Liver (tissue), 9 donors: ENCODE results near the gene OLFML3. TPM values are rescaled to one million over a fixed set of nuclear protein-coding genes. Genes with fewer than 3 reads are reported as not detected.

Experiments used
- DNase-seq: peaks from one replicate; pipeline ENCODE4 v3.0.0-alpha.2; 2017; ENCODE audit warnings: low spot score
- H3K27ac ChIP-seq, 2 donors: one replicate each; pipeline ENCODE4 v1.7.0; 2013; ENCODE audit warnings: inconsistent platforms in 2 of 2, low read length in 2 of 2, control low read depth in 1 of 2, low read depth in 1 of 2, mild to moderate bottlenecking in 1 of 2
- H3K27me3 ChIP-seq, 4 donors: one replicate each; pipeline versions ENCODE4 v1.6.1 to v1.7.0; 2013; ENCODE audit warnings: low read length in 3 of 4, inconsistent platforms in 1 of 4, mild to moderate bottlenecking in 1 of 4, moderate library complexity in 1 of 4; ENCODE audit not compliant: control insufficient read depth in 4 of 4, insufficient read depth in 4 of 4
- H3K36me3 ChIP-seq, 4 donors: one replicate each; pipeline versions ENCODE4 v1.6.1 to v1.7.0; 2013; ENCODE audit warnings: low read length in 3 of 4, mild to moderate bottlenecking in 3 of 4, low read depth in 1 of 4, moderate library complexity in 1 of 4; ENCODE audit not compliant: control insufficient read depth in 4 of 4, insufficient read depth in 3 of 4
- H3K4me1 ChIP-seq, 4 donors: one replicate each; pipeline versions ENCODE4 v1.6.1 to v1.7.0; 2013; ENCODE audit warnings: low read length in 3 of 4, mild to moderate bottlenecking in 3 of 4, moderate library complexity in 1 of 4; ENCODE audit not compliant: control insufficient read depth in 4 of 4, insufficient read depth in 4 of 4
- H3K4me3 ChIP-seq, 3 donors: one replicate each; pipeline versions ENCODE4 v1.6.1 to v1.7.0; 2013; ENCODE audit warnings: low read length in 3 of 3, control low read depth in 1 of 3, low read depth in 1 of 3, mild to moderate bottlenecking in 1 of 3
- H3K9ac ChIP-seq, 2 donors: one replicate each; pipeline ENCODE4 v1.7.0; 2013; ENCODE audit warnings: low read length in 2 of 2, mild to moderate bottlenecking in 2 of 2, moderate library complexity in 2 of 2, control low read depth in 1 of 2, low read depth in 1 of 2
- H3K9me3 ChIP-seq, 4 donors: one replicate each; pipeline versions ENCODE4 v1.6.1 to v1.7.0; 2013; ENCODE audit warnings: low read length in 3 of 4; ENCODE audit not compliant: control insufficient read depth in 4 of 4
- ATF3 ChIP-seq: IDR thresholded peaks from 2 replicates; pipeline ENCODE4 v1.6.1; 2016; ENCODE audit warnings: antibody characterized with exemption
- CTCF ChIP-seq: fragments of 150-350 bp; IDR thresholded peaks from 2 replicates; pipeline ENCODE4 v1.5.1; 2017; ENCODE audit warnings: improper control_type of control experiment, low read depth, low read length; ENCODE audit not compliant: missing input control
- EGR1 ChIP-seq, 2 donors: IDR thresholded peaks; 2 replicates each; pipeline ENCODE4 v1.6.1; 2016 to 2018; ENCODE audit warnings: antibody characterized with exemption in 2 of 2, low read depth in 2 of 2
- FOXA1 ChIP-seq: IDR thresholded peaks from 2 replicates; pipeline ENCODE4 v1.6.1; 2016; ENCODE audit warnings: antibody characterized with exemption
- FOXA2 ChIP-seq: IDR thresholded peaks from 2 replicates; pipeline ENCODE4 v1.6.1; 2016; ENCODE audit warnings: antibody characterized with exemption
- GABPA ChIP-seq, 2 donors: IDR thresholded peaks in 1 of 2; conservative IDR thresholded peaks in 1 of 2; 2 replicates each; pipeline ENCODE4 v1.6.1; 2016; ENCODE audit warnings: antibody characterized with exemption in 2 of 2, mild to moderate bottlenecking in 1 of 2, moderate library complexity in 1 of 2
- HNF4A ChIP-seq, 2 donors: conservative IDR thresholded peaks; 2 replicates each; pipeline ENCODE4 v1.6.1; 2016; ENCODE audit warnings: antibody characterized with exemption in 2 of 2, mild to moderate bottlenecking in 2 of 2
- HNF4G ChIP-seq: IDR thresholded peaks from 2 replicates; pipeline ENCODE4 v1.6.1; 2016; ENCODE audit warnings: antibody characterized with exemption
- JUND ChIP-seq, 2 donors: IDR thresholded peaks; 2 replicates each; pipeline ENCODE4 v1.6.1; 2016; ENCODE audit warnings: antibody characterized with exemption in 2 of 2
- MAX ChIP-seq: IDR thresholded peaks from 2 replicates; pipeline ENCODE4 v1.6.1; 2016; ENCODE audit warnings: antibody characterized with exemption
- NR2F2 ChIP-seq: IDR thresholded peaks from 2 replicates; pipeline ENCODE4 v1.6.1; 2016; ENCODE audit warnings: antibody characterized with exemption
- RAD21 ChIP-seq, 2 donors: IDR thresholded peaks; 2 replicates each; pipeline ENCODE4 v1.6.1; 2016; ENCODE audit warnings: antibody characterized with exemption in 2 of 2, mild to moderate bottlenecking in 2 of 2
- REST ChIP-seq: IDR thresholded peaks from 2 replicates; pipeline ENCODE4 v1.6.1; 2016; ENCODE audit warnings: antibody characterized with exemption, mild to moderate bottlenecking
- RXRA ChIP-seq, 2 donors: IDR thresholded peaks; 2 replicates each; pipeline ENCODE4 v1.6.1; 2017 to 2018; ENCODE audit warnings: antibody characterized with exemption in 2 of 2, mild to moderate bottlenecking in 1 of 2
- SP1 ChIP-seq: IDR thresholded peaks from 2 replicates; pipeline ENCODE4 v1.6.1; 2018; ENCODE audit warnings: antibody characterized with exemption, mild to moderate bottlenecking
- TAF1 ChIP-seq: conservative IDR thresholded peaks from 2 replicates; pipeline ENCODE4 v1.6.1; 2016; ENCODE audit warnings: antibody characterized with exemption, mild to moderate bottlenecking
- YY1 ChIP-seq: IDR thresholded peaks from 2 replicates; pipeline ENCODE4 v1.6.1; 2016; ENCODE audit warnings: antibody characterized with exemption, mild to moderate bottlenecking
- ZBTB33 ChIP-seq: IDR thresholded peaks from 2 replicates; pipeline ENCODE4 v1.6.1; 2016; ENCODE audit warnings: antibody characterized with exemption
- WGBS: extraction: QIAGEN DNeasy Blood & Tissue Kit; methylation state at CpG from one replicate; pipeline ENCODE4 v1.1.7; 2013; 5-methylcytosine and 5-hydroxymethylcytosine counted together
- polyA plus RNA-seq, 2 donors: library from polyadenylated mRNA; stranded (reverse) in 1 of 2; unstranded in 1 of 2; fragments of 200-250 nt in 1 of 2; fragments of >200 nt in 1 of 2; fragmentation: Nextera tagmentation in 1 of 2; extraction: Ambion mirVana in 1 of 2; gene quantifications; one replicate each; pipeline versions ENCODE4 v1.2.1 to v1.2.3, GENCODE V29; 2013 to 2015
- total RNA-seq, 2 donors: library from RNA; depleted of rRNA; stranded (reverse); fragments of >200 nt; gene quantifications; one replicate each; pipeline ENCODE4 v1.2.3, GENCODE V29; 2014
- donor health status: healthy.
- donor health status: healthy.
- donor health status: healthy.
- donor health status: healthy.
- donor health status: healthy.

Gene OLFML3
- total and polyA plus RNA-seq, 4 donors, result 8.3 to 16.7 (median 12.2) TPM

DNA sequence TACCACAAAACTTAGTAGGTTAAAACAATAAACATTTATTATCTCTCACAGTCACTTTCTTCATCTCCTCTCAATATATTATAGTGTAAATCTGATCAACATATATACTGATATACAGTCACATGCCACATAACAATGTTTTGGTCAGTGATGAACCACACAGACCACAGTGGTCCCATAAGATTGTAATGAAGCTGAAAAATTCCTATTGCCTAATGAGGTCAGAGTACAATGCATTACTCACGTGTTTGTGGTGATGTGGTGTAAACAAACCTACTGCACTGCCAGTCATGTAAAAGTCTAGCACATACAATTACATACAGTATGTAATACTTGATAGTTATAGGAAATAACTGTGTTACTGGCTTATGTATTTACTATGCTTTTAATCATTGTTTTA lies 30.1 kb downstream of the OLFML3 start:
- TF ChIP-seq FOXA2 (no peak), EGR1 (IDR thresholded peaks at IDR 0.05; ENCODE audit: low read depth in 2 of 2) (no peak), JUND (IDR thresholded peaks at IDR 0.05) (no peak)
- WGBS, result 22% methylated on average over 1 of the region's 1 CpG

DNA sequence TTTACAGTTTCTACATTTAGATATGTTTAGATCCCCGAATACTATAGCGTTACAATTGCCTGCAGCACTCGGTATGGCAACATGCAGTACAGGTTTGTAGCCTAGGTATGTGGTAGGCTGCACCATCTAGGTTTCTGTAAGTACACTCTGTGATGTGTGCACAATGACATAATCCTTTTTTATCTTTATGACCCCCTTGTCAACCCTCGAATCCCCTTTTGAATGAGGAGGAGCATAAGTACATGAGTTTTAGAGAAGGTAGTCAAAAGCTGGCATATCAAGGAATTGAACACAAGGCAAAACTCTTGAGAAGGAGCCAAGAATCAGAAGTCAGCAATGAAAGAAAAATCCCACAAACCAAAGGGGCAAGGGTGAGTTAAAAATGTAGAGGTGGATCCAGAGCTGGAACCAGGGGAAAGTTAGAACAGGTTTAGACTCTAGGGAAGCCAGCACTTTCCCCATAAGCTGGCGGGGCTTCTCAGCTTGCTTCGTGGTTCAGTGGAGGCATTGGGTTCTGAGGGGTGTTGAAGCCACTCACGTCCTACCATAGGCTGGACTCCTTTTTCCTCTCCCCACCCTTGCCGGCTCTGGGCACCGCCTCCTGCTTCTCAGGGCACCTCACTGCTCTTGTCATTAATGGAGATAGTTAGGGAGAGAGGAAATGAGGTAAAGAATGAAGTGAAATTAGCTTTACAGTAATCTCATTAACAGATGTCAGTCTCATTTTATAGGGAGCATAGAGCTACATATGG lies 31.3 kb downstream of the OLFML3 start:
- TF ChIP-seq REST (no peak), ZBTB33 (no peak), EGR1 (IDR thresholded peaks at IDR 0.05; ENCODE audit: low read depth in 2 of 2) (no peak), NR2F2 (no peak), RAD21 (IDR thresholded peaks at IDR 0.05) (no peak), MAX (no peak), FOXA2 (no peak), RXRA (IDR thresholded peaks at IDR 0.05) (no peak), CTCF (no peak), SP1 (no peak), TAF1 (no peak), GABPA (IDR thresholded peaks at IDR 0.05 in 1 of 2, conservative IDR thresholded peaks at IDR 0.05 in 1 of 2) (no peak), JUND (IDR thresholded peaks at IDR 0.05) (no peak), HNF4A (conservative IDR thresholded peaks at IDR 0.05) (no peak), FOXA1 (no peak), ATF3 (no peak), HNF4G (no peak), YY1 (no peak)
- DNase-seq, result no peak
- H3K9me3 ChIP-seq, result no peaks in the 10 kb centered on the region
- H3K4me3 ChIP-seq, result no peak overlapping the region
- H3K4me1 ChIP-seq, result no peaks in the 10 kb centered on the region
- WGBS, result 68% methylated on average over 9 of the region's 9 CpGs
- H3K27me3 ChIP-seq, result no peaks in the 10 kb centered on the region
- H3K27ac ChIP-seq, result no peak overlapping the region
- no peak overlapping the region for H3K9ac ChIP-seq
- H3K36me3 ChIP-seq, result no peaks in the 10 kb centered on the region

More for the DNA sequence above, 30.1 kb downstream of the OLFML3 start:
- H3K4me3 ChIP-seq, result no peak overlapping the region
- peaks cover 0 to 3% (median 0%) of the 10 kb centered on the region in 4 donors for H3K27me3 ChIP-seq
- no peaks in the 10 kb centered on the region for H3K9me3 ChIP-seq
- DNase-seq, result no peak
- H3K36me3 ChIP-seq, result no peaks in the 10 kb centered on the region
- H3K27ac ChIP-seq, result no peak overlapping the region
- H3K9ac ChIP-seq, result no peak overlapping the region
- peaks cover 0 to under 1% (median 0%) of the 10 kb centered on the region in 4 donors for H3K4me1 ChIP-seq
